DMS114 treated with DMSO at 0.1 percent for 48 hours (cell line): ENCODE data around the gene HDAC7.

ENCODE experiments used
- DNase-seq: peaks from one replicate; lab custom pipeline; 2025; ENCODE audit not compliant: unreplicated experiment; lab: John Stamatoyannopoulos, UW

Gene HDAC7

DNA sequence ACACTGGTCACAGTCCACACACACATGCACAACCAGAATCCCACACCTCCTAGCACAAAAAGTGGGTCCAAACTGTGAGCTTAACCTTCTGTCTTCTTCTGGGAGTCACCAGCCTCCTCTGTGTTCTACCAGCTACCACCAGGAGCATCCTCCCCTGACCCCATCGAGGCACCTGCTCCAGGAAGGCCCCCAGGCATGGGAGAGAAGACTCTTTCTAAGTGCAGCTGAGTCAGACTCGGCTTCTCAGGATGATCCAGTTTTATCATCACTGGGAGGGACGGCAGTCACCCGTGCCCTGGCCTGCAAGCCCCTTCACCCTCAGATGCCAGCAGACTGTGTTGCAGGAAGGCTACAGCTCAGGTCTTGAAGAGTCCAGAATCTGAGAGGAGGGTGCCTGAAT, 86.6 kb downstream of the HDAC7 start:
- no peak for DNase-seq
